Parathyroid adenoma (tissue), 2 donors: ENCODE data around the gene PRPF18.

Source experiments
- H2AFZ ChIP-seq: fragments of 300-600 bp; sonication (generic); one replicate; pipeline ENCODE4 v1.7.0; 2017; ENCODE audit warnings: antibody characterized with exemption, mild to moderate bottlenecking
- H3K27ac ChIP-seq: fragments of 300-600 bp; sonication (generic); one replicate; pipeline ENCODE4 v1.7.0; 2017
- H3K27me3 ChIP-seq: fragments of 300-600 bp; sonication (generic); one replicate; pipeline ENCODE4 v1.7.0; 2017; ENCODE audit warnings: low read length; ENCODE audit not compliant: control insufficient read depth, insufficient read depth
- H3K36me3 ChIP-seq: fragments of 300-600 bp; sonication (generic); one replicate; pipeline ENCODE4 v1.7.0; 2017; ENCODE audit warnings: low read length; ENCODE audit not compliant: control insufficient read depth, insufficient read depth
- H3K4me1 ChIP-seq: fragments of 300-600 bp; sonication (generic); one replicate; pipeline ENCODE4 v1.7.0; 2017; ENCODE audit warnings: control low read depth
- H3K4me2 ChIP-seq: fragments of 300-600 bp; sonication (generic); one replicate; pipeline ENCODE4 v1.7.0; 2017; ENCODE audit warnings: low read length
- H3K4me3 ChIP-seq: fragments of 300-600 bp; sonication (generic); one replicate; pipeline ENCODE4 v1.7.0; 2017; ENCODE audit warnings: low read depth, low read length
- H3K79me2 ChIP-seq: fragments of 300-600 bp; sonication (generic); one replicate; pipeline ENCODE4 v1.7.0; 2017; ENCODE audit warnings: control low read depth
- H3K9ac ChIP-seq: fragments of 300-600 bp; sonication (generic); one replicate; pipeline ENCODE4 v1.7.0; 2017; ENCODE audit warnings: mild to moderate bottlenecking
- H3K9me3 ChIP-seq: fragments of 300-600 bp; sonication (generic); one replicate; pipeline ENCODE4 v1.7.0; 2017; ENCODE audit warnings: low read length; ENCODE audit not compliant: control insufficient read depth
- CTCF ChIP-seq: fragments of 300-600 bp; sonication (generic); IDR thresholded peaks from one replicate; pipeline ENCODE4 v1.7.0; 2017; ENCODE audit warnings: antibody characterized with exemption, mild to moderate bottlenecking
- donor health status: primary hyperparathyroidism.

The PRPF18 gene

GRCh38 chr10:13617116-13617515 is 30.4 kb downstream of the PRPF18 start:
- H3K27me3 ChIP-seq: no peaks in the 10 kb centered on the region
- peaks cover 5% of the 10 kb centered on the region for H3K79me2 ChIP-seq
- H2AFZ ChIP-seq: no peak overlapping the region
- no peak overlapping the region for H3K27ac ChIP-seq
- no peaks in the 10 kb centered on the region for H3K4me1 ChIP-seq
- H3K9me3 ChIP-seq: no peaks in the 10 kb centered on the region
- H3K4me2 ChIP-seq: no peak overlapping the region
- no peaks in the 10 kb centered on the region for H3K36me3 ChIP-seq
- TF ChIP-seq CTCF: no peak
- no peak overlapping the region for H3K9ac ChIP-seq
- no peak overlapping the region for H3K4me3 ChIP-seq

GRCh38 chr10:13621931-13622330 is 35.2 kb downstream of the PRPF18 start:
- Histone ChIP-seq H3K27ac (no peak overlapping the region), H3K4me1 (no peaks in the 10 kb centered on the region), H3K9ac (no peak overlapping the region), H2AFZ (no peak overlapping the region), H3K27me3 (no peaks in the 10 kb centered on the region), H3K79me2 (no peaks in the 10 kb centered on the region), H3K4me2 (no peak overlapping the region), H3K9me3 (no peaks in the 10 kb centered on the region), H3K36me3 (no peaks in the 10 kb centered on the region), H3K4me3 (no peak overlapping the region)
- no peak for TF ChIP-seq CTCF

- Histone ChIP-seq H3K36me3 (no peaks in the 10 kb centered on the region), H3K4me1 (no peaks in the 10 kb centered on the region), H3K9ac (no peak overlapping the region), H3K4me3 (no peak overlapping the region), H3K9me3 (no peaks in the 10 kb centered on the region), H3K27me3 (no peaks in the 10 kb centered on the region), H2AFZ (no peak overlapping the region), H3K79me2 (no peaks in the 10 kb centered on the region), H3K4me2 (no peak overlapping the region), H3K27ac (no peak overlapping the region)
- TF ChIP-seq CTCF: no peak
Measured at GRCh38 chr10:13624630-13625029, 37.9 kb downstream of the PRPF18 start.

- H3K9me3 ChIP-seq: no peaks in the 10 kb centered on the region
- H3K9ac ChIP-seq: no peak overlapping the region
- no peaks in the 10 kb centered on the region for H3K27me3 ChIP-seq
- H3K79me2 ChIP-seq: no peaks in the 10 kb centered on the region
- H3K4me2 ChIP-seq: no peak overlapping the region
- no peaks in the 10 kb centered on the region for H3K4me1 ChIP-seq
- H3K36me3 ChIP-seq: no peaks in the 10 kb centered on the region
- H3K27ac ChIP-seq: no peak overlapping the region
- H3K4me3 ChIP-seq: no peak overlapping the region
- H2AFZ ChIP-seq: no peak overlapping the region
- no peak for TF ChIP-seq CTCF
Measured at GRCh38 chr10:13627459-13628310, 40.9 kb downstream of the PRPF18 start.

GRCh38 chr10:13628661-13629060 is 41.9 kb downstream of the PRPF18 start:
- H3K4me2 ChIP-seq: no peak overlapping the region
- H3K9me3 ChIP-seq: no peaks in the 10 kb centered on the region
- no peak overlapping the region for H2AFZ ChIP-seq
- H3K27me3 ChIP-seq: no peaks in the 10 kb centered on the region
- H3K79me2 ChIP-seq: no peaks in the 10 kb centered on the region
- no peaks in the 10 kb centered on the region for H3K36me3 ChIP-seq
- H3K9ac ChIP-seq: no peak overlapping the region
- H3K4me1 ChIP-seq: no peaks in the 10 kb centered on the region
- no peak overlapping the region for H3K27ac ChIP-seq
- TF ChIP-seq CTCF: no peak
- H3K4me3 ChIP-seq: no peak overlapping the region
